HG03103 (cell line): ENCODE data around the gene COL6A5.

Experiments
- ATAC-seq: cut with Tn5 transposase; IDR thresholded peaks from one replicate; pipeline ENCODE4 v1.9.1; 2021; ENCODE audit warnings: low read depth; ENCODE audit not compliant: unreplicated experiment

COL6A5 gene

GRCh38 chr3:130509008-130509407, 163.5 kb downstream of the COL6A5 start:
- no peak for ATAC-seq

- no peak for ATAC-seq
Measured at GRCh38 chr3:130514681-130515080, 169.2 kb downstream of the COL6A5 start.

GRCh38 chr3:130515755-130516154, 170.3 kb downstream of the COL6A5 start:
- ATAC-seq: no peak

- no peak for ATAC-seq
Measured at GRCh38 chr3:130516645-130517512, 171.4 kb downstream of the COL6A5 start, which contains the start of gene COL6A6. Gene COL6A6 (plus strand): TSS chr3:130517177. CDS start chr3:130560365, 43,188 bp downstream.

GRCh38 chr3:130517602-130518001, 172.1 kb downstream of the COL6A5 start:
- ATAC-seq: no peak

- ATAC-seq: no peak
Measured at GRCh38 chr3:130519754-130520153, 174.3 kb downstream of the COL6A5 start.

GRCh38 chr3:130522399-130522798, 176.9 kb downstream of the COL6A5 start:
- ATAC-seq: no peak

GRCh38 chr3:130527426-130527825, 182.0 kb downstream of the COL6A5 start:
- no peak for ATAC-seq

- no peak for ATAC-seq
Measured at GRCh38 chr3:130528120-130528519, 182.6 kb downstream of the COL6A5 start.

GRCh38 chr3:130529486-130530215, 184.2 kb downstream of the COL6A5 start:
- no peak for ATAC-seq

GRCh38 chr3:130533247-130533646, 187.8 kb downstream of the COL6A5 start:
- ATAC-seq: no peak
